AG09319 (cell line): ENCODE data around the gene ANTKMT.
"Not testable (repeated sequence)": the region's sequence is repeated elsewhere in the genome, so short reads cannot be mapped to it uniquely, and the experiment has no call there.

Experiments used
- DNase-seq: peaks from one replicate; pipeline ENCODE4 v3.0.0-alpha.2; 2010; ENCODE audit warnings: low read depth; ENCODE audit errors: extremely low read depth
- TF ChIP-seq, protein P1 (sequence below): IDR thresholded peaks from 2 replicates; pipeline ENCODE4 v1.5.1; 2011; ENCODE audit warnings: low read depth, mild to moderate bottlenecking, inconsistent platforms, low read length, moderate library complexity

ANTKMT gene

GRCh38 chr16:740459-740763 lies 19.5 kb downstream of the ANTKMT start:
- DNase-seq = no peak
- TF ChIP-seq, protein P1, sequence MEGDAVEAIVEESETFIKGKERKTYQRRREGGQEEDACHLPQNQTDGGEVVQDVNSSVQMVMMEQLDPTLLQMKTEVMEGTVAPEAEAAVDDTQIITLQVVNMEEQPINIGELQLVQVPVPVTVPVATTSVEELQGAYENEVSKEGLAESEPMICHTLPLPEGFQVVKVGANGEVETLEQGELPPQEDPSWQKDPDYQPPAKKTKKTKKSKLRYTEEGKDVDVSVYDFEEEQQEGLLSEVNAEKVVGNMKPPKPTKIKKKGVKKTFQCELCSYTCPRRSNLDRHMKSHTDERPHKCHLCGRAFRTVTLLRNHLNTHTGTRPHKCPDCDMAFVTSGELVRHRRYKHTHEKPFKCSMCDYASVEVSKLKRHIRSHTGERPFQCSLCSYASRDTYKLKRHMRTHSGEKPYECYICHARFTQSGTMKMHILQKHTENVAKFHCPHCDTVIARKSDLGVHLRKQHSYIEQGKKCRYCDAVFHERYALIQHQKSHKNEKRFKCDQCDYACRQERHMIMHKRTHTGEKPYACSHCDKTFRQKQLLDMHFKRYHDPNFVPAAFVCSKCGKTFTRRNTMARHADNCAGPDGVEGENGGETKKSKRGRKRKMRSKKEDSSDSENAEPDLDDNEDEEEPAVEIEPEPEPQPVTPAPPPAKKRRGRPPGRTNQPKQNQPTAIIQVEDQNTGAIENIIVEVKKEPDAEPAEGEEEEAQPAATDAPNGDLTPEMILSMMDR = no peak

- TF ChIP-seq, protein P1 = peak; percentile 60
- DNase-seq = peak; percentile 69
These were observed 20.0 kb downstream of the ANTKMT start, which contains the start of gene CIAO3 for GRCh38 chr16:740764-741505. Gene CIAO3 (minus strand): TSS chr16:740997. CDS start chr16:740985, 12 bp downstream.

- TF ChIP-seq, protein P1 = no peak
- no peak for DNase-seq
These were observed 21.2 kb downstream of the ANTKMT start for GRCh38 chr16:741986-742629.

DNA sequence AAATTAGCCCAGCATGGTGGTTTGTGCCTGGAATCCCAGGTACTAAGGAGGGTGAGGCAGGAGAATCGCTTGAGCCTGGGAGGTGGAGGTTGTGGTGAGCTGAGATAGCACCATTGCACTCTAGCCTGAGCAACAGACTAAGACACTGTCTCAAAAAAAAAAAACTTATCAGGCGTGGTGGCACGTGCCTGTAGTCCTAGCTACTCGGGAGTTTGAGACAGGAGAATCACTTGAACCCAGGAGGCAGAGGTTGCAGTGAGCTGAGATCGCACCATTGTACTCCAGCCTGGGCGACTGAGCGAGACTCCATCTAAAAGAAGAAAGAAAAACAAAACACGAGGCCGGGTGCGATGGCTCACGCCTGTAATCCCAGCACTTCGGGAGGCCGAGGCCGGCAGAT lies 21.9 kb downstream of the ANTKMT start:
- not testable (repeated sequence) for DNase-seq

GRCh38 chr16:743794-744500 lies 23.0 kb downstream of the ANTKMT start:
- TF ChIP-seq, protein P1 = no peak; the same call in 1 of the 2 replicates
- no peak for DNase-seq

GRCh38 chr16:745739-746138 lies 24.8 kb downstream of the ANTKMT start:
- TF ChIP-seq, protein P1 = peak; percentile 7
- no peak for DNase-seq

- DNase-seq = no peak
- TF ChIP-seq, protein P1 = no peak
These were observed 25.7 kb downstream of the ANTKMT start for GRCh38 chr16:746637-747036.
